Activated gamma-delta T cell (primary cell): ENCODE measurements around the gene HSD17B8.

ENCODE experiments used
- DNase-seq: peaks from one replicate; lab custom pipeline; 2025; lab: John Stamatoyannopoulos, UW

Gene HSD17B8

DNA sequence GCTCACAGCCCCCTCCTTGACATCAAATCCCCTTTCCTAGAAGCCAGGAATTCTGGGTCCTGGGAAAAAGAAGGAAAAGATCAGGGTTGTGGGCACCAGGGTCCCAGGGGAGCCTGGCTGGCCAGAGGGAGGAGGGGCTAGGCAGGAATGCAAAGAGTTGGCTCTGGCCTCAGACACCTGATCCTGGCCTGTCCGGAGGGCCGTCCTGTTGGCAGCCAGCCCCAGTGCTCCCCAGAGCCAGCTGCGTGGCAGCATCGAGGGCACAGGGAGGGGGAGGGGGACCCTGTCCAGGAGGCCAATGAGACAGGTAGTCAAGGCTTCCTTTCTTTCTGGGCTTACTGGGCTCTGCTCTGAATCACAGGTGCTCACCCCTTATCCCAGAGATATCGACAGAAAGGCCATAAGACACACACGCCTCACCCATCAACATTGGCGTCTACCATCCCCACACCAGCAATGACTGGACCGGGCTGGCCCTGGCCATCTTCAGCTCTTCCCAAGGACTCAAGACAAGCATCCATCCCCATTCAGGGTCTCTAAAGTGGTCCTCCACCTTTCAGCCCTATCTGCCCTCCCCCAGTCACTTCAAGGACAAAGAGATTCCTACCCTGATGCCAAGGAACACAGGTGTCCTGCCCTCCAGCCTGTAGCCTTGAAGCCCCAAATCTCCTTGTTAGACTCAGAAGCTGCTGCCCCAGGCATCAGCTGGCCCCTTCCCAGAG lies 12.9 kb upstream of the HSD17B8 start:
- DNase-seq, result no peak

DNA sequence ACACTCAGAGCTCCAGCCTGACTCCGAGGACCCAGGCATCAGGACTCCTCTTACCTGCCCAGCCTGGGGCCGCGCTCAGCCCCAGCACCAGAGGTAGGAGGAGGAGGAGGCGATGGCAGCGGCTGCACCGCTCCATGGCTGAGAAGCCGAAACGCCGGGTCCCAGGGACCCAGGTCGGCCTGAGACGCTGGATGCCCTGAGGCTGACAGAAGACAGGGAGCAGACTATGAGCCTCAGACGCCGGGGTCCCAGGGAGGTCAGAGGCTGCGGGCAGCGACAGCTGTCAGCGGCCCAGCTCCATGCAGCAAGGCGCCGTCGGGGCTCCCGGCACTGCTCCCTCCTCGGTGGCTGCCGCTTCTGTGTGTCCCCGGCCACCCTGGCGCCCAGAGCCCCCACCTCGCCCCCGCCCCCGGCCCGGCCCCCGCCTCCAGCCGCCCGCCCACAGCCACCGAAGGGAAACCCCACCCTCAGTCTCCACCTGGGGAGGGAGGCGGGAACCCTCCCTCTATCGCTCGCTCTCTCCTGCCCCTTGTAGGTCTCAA lies 12.3 kb upstream of the HSD17B8 start, which contains the start of gene COL11A2:
Gene COL11A2, minus strand, starts transcription at position 363 of the 542 bp plus-strand sequence. Its CDS starts 227 bp downstream, at position 136.
- no peak for DNase-seq

GRCh38 chr6:33192671-33193602 lies 11.5 kb upstream of the HSD17B8 start:
- peak; percentile 25 for DNase-seq

GRCh38 chr6:33193619-33194018 lies 10.8 kb upstream of the HSD17B8 start:
- DNase-seq, result no peak

GRCh38 chr6:33194431-33194979 lies 9.9 kb upstream of the HSD17B8 start:
- DNase-seq, result no peak

DNA sequence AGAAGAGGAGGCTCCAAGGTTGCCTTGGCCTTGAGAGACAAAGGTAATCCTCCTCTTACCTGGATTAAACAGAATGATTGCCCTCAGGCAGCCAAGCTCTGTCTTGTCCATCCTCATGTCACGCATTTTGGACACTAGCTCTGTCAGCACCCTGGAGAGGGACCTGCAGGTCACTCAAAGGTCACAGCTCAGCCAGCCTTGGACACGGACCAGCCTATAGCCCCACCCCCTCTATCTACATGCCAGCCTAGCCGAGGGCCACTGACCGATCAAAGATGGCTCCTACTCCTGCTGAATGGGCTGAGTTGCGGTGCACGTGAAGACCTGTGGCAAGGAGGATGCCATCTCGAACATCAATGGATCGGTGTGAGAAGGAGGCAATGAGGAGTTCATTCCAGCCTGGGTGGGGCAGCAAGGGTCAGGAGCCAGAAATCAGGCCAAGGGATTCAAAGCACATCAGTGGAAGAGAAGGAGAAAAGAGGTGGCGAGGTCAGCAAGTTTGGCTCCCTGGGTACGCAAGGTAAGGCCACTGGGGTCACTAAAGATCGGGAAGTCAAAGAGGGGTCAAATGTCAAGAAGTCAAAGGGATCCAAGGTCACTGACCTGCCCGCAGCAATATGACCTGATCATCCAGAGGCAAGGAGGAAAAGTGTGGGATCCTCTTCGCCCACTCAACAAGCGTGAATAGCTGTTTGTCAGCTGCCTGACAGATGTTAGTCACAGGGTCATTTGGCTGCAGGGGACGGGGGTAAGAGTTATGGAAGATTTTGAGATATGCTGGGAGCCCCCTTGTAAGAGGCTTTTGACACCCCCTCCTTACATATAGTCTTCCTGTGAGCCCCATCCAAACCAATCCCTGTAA lies 8.9 kb upstream of the HSD17B8 start:
- no peak for DNase-seq

DNA sequence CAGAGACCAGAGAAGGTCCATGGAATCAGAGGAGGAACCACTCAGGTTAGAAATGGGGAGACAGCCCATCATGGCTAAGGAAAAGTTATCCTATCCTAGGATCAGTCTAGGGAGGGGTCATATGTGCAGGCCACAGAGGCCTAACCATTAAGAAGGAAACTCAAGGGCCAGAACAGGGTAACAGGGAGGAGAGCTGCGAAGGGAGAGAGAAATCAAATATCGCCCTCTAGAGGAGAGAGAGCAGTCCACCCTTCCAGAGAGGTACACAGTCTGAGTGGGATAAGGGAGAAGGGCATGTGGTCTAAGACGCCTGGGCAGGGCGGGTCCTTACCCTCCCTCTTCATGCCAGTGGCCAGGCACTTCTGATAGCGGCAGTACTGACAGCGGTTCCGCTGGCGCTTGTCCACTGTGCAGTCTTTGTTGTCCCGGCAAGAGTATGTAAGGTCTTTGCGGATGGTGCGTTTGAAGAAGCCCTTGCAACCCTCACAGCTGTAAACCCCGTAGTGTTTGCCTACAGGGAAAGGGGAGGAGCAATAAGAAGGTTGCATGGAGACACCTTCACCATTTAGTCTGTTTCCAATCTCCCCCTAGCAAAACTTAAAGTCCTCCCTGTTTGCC lies 6.9 kb upstream of the HSD17B8 start:
- DNase-seq, result no peak

DNA sequence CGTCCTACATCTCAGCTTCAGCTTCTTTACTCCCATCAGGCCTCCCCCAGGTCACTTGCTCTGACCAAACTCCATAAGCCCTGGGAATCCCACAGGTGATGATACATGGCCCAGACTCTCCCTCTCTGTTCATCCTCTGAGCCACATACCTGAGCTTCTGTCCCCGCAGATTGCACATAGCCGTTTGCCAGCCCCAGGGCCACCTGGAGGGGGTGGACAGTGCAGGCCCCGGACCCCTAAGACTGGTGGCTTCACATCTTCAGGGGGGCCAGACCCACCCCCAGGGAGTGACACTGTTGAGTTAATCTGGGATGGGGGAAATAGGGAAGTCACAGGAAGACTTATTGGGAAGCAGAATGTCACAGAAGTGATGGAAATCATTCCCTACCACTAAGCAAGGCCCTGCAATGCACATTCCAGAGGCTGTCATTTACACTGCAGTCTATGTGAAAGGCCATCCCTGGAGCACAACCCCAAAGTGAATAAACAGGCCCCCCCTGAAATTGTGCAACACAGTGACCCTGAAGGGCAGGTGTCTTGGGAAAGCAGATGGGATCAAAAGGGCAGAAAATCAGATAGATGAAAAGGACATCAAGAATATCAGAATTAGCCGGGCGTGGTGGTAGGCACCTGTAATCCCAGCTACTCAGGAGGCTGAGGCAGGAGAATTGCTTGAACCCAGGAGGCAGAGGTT lies 6.1 kb upstream of the HSD17B8 start:
- no peak for DNase-seq

DNA sequence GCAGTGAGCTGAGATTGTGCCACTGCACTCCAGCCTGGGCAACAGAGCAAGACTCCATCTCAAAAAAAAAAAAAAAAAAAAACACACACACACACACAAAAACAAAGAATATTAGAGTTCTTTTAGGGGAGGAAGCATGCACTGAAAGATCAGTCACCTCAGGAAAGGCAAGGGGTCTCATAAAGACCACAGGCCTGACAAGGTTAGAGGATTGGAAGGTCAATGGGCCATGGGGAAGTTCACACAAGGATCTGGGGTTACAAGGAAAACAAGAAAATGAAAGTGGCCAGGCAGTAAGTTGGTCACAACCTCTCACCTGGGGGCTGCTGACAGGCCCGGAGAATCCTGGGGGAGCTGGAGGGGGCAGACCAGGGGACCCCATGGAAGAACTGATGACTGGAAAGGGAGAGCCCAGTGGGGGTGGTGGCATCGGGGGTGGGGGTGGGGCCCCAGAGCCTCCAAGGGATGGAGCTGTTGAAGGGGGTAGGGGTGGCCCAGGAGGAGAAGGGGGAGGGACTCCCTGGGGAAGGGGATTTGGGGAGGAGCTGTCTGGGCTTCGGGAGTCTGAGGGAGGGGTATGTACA lies 5.5 kb upstream of the HSD17B8 start:
- no peak for DNase-seq

- DNase-seq, result peak; percentile 68
Observed at GRCh38 chr6:33199687-33200218, 4.7 kb upstream of the HSD17B8 start.

DNA sequence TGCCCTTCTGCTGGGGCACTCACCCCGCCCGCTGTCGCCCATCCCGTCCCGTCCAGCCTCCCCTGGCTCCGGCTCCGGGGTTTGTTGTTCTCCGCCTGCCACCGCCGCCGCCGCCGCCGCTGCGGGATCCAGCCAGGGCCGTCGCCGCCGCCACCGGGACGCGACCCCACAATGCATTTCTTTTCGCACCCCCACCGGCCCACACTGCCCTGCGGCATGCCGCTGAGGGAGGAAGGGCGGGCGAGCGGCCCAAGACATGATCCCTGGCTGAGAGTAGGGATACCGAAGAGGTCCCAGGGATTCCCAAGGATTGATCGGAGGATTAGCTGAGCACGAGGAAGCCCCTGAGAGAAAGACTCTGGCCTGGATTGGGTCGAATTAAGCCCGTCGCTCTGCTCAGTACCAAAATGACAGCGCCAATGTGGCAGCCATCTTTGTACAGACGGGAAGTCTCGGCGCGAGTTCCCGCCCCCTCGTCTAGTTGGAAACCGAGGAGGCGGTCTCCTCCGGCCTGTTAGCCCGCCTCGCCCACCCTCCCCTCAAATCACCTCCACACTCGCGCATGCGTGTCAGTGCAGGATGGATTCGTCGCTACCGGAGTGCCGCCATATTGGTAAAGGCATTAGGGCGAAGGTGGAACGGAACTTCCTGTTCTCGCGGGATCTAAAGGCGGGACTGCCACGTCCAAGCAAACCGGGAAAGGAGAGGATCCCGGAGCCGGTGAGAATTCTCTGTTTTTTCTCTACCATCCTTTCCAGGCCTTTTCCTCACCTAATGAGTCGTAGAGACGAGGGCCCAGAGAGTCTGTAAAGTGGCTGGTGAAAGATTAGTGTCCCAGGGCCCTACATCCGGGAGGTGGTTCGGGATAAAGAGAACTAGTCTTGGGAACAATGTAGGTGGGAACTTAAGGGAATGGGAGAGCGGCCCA lies 4.0 kb upstream of the HSD17B8 start, which contains the start of the genes RXRB and SLC39A7:
Gene RXRB, minus strand, starts transcription at position 447 of the 928 bp plus-strand sequence. Its CDS starts 189 bp downstream, at position 258.
Gene SLC39A7, plus strand, starts transcription at position 649 of the 928 bp plus-strand sequence. CDS start 379 bp downstream, outside the sequence.
- DNase-seq, result peak; percentile 78

DNA sequence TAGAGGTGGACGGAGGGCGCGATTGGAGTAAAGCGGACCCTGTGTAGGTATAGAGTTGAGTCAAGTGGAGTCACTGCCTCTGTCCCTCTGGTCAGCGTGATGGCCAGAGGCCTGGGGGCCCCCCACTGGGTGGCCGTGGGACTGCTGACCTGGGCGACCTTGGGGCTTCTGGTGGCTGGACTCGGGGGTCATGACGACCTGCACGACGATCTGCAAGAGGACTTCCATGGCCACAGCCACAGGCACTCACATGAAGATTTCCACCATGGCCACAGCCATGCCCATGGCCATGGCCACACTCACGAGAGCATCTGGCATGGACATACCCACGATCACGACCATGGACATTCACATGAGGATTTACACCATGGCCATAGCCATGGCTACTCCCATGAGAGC lies 3.3 kb upstream of the HSD17B8 start:
- no peak for DNase-seq

DNA sequence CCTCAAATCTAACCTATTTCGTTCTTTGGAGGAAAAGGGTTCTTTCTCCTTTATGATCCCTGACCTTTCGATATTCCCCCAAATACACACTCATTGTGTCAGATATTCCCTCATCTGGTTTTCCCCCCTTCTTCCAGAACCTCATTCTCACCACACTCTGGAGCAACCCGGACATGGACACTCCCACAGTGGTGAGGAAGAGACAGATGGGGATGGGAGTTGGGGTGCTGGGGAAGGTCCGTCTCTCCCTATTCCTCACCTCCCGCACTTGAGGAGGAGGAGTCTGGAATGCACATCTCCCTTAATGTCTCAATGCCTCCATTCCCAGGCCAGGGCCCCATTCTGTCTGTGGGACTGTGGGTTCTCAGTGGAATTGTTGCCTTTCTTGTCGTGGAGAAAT lies 2.5 kb upstream of the HSD17B8 start:
- no peak for DNase-seq

- no peak for DNase-seq
Observed at GRCh38 chr6:33202799-33203198, 1.7 kb upstream of the HSD17B8 start.

- no peak for DNase-seq
Observed at GRCh38 chr6:33203443-33204164, 851 bp upstream of the HSD17B8 start.

DNA sequence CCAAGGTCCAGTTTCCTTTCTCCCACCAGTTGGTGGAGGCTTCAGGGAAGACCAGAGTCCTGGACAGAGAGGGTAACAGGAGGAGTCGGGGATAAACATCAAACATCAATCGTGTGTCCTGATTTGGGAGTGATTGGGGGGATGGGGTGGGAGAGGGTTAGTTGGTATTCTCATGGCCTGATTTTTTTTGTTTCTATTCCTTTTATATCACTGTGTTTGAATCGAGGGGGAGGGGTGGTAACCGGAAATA lies 365 bp upstream of the HSD17B8 start:
- DNase-seq, result no peak

- DNase-seq, result no peak
Observed at GRCh38 chr6:33205191-33206026, 954 bp downstream of the HSD17B8 start.
